Heart left ventricle (tissue), 13 donors: ENCODE results near the gene TXNDC2.

Experiments
- POLR2A ChIP-seq, 2 donors: fragments of 450-650 bp; IDR thresholded peaks; one replicate each; pipeline ENCODE4 v1.6.1; 2017; ENCODE audit warnings: antibody characterized with exemption in 2 of 2, mild to moderate bottlenecking in 2 of 2, moderate library complexity in 2 of 2
- TF ChIP-seq, protein P1 (sequence below), 12 donors: fragments of 200-600 bp; sonication (generic) in 4 of 12; IDR thresholded peaks; one replicate each; pipeline versions ENCODE4 v1.5.0 to v1.8.0; 2018 to 2022; ENCODE audit warnings: antibody characterized with exemption in 12 of 12, mild to moderate bottlenecking in 5 of 12
- donor health status: ischemic (EF 13 %, LVEDD 7.1; RV severe dilation, severe dysfunction).
- donor health status: DM: no; HTN: yes; CAD: no.
- donor health status: DM: no; HTN: no; CAD: no.
- donor health status: ischemic (EF 25% LVEDD 6.9; RV normal size, moderate dysfunction).
- donor health status: ischemic (EF 25% LVEDD 5.7; RV mildly dilated, moderate dysfunction).
- donor health status: ischemic (EF 35%, LVEDD 5.7; RV mildly dilated, moderate dysfunction).
- donor health status: nonischemic (EF 11% LVEDD 7.7; RV severe dilation, severe dysfunction).
- donor health status: DM: yes; HTN: yes; CAD: no.
- donor health status: PGD.
- donor health status: ischemic (EF 29% LVEDD 5.4; RV normal size, mild dysfunction).
- donor health status: nonischemic (EF 23%, LVEDD 6.1; RV moderate dilation, normal function).

DNA sequence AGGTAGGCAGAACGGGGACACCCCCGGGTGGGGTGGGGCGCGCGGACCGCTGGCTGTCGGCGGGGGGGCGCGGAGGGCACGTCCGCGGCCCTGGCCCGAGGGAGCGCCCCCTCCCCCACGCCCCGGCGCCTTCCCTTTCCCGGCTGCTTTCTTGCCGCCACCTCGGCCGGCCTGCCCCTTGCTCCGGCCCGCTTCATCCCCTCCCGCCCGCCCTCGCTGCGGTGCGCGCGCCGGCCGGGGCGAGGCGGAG is 28.5 kb downstream of the TXNDC2 start:
- TF ChIP-seq, protein P1, sequence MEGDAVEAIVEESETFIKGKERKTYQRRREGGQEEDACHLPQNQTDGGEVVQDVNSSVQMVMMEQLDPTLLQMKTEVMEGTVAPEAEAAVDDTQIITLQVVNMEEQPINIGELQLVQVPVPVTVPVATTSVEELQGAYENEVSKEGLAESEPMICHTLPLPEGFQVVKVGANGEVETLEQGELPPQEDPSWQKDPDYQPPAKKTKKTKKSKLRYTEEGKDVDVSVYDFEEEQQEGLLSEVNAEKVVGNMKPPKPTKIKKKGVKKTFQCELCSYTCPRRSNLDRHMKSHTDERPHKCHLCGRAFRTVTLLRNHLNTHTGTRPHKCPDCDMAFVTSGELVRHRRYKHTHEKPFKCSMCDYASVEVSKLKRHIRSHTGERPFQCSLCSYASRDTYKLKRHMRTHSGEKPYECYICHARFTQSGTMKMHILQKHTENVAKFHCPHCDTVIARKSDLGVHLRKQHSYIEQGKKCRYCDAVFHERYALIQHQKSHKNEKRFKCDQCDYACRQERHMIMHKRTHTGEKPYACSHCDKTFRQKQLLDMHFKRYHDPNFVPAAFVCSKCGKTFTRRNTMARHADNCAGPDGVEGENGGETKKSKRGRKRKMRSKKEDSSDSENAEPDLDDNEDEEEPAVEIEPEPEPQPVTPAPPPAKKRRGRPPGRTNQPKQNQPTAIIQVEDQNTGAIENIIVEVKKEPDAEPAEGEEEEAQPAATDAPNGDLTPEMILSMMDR (IDR thresholded peaks at IDR 0.05), result no peak
- no peak for TF ChIP-seq POLR2A (IDR thresholded peaks at IDR 0.05)
